Gastrocnemius medialis (tissue), 4 donors: Measurements from ENCODE around the gene SMAD3. TPM values are rescaled to one million over a fixed set of nuclear protein-coding genes. Genes with fewer than 3 reads are reported as not detected.

ENCODE experiments used
- ATAC-seq, 2 donors: fragments of 150-250 bp; one replicate each; pipeline ENCODE4 v1.9.1; 2016
- DNase-seq, 2 donors: peaks; one replicate each; pipeline ENCODE4 v3.0.0-alpha.2; 2019
- H3K27ac ChIP-seq, 4 donors: fragments of 200-600 bp; sonication (generic); 1 replicate in 1 of 4; 2 replicates in 3 of 4; pipeline ENCODE4 v1.5.1; 2016 to 2018; ENCODE audit warnings: mild to moderate bottlenecking in 2 of 4, moderate library complexity in 1 of 4
- H3K27me3 ChIP-seq, 3 donors: fragments of 200-600 bp; sonication (generic) in 2 of 3; 1 replicate in 1 of 3; 2 replicates in 2 of 3; pipeline versions ENCODE4 v1.5.1 to v1.6.0; 2016 to 2019; ENCODE audit warnings: mild to moderate bottlenecking in 1 of 3, moderate library complexity in 1 of 3
- H3K36me3 ChIP-seq, 2 donors: fragments of 200-600 bp; sonication (generic) in 1 of 2; one replicate each; pipeline ENCODE4 v1.5.1; 2017 to 2018
- H3K4me1 ChIP-seq, 2 donors: fragments of 200-600 bp; sonication (generic) in 1 of 2; one replicate each; pipeline ENCODE4 v1.5.1; 2016 to 2017; ENCODE audit warnings: mild to moderate bottlenecking in 2 of 2
- H3K4me3 ChIP-seq, 4 donors: fragments of 200-600 bp; sonication (generic) in 3 of 4; 1 replicate in 1 of 4; 2 replicates in 3 of 4; pipeline ENCODE4 v1.5.1; 2016 to 2019; ENCODE audit warnings: mild to moderate bottlenecking in 2 of 4
- H3K9me3 ChIP-seq, 3 donors: fragments of 200-600 bp; sonication (generic) in 2 of 3; 1 replicate in 1 of 3; 2 replicates in 2 of 3; pipeline ENCODE4 v1.5.1; 2016 to 2019
- POLR2A ChIP-seq, 2 donors: fragments of 450-650 bp; IDR thresholded peaks; one replicate each; pipeline ENCODE4 v1.6.1; 2017; ENCODE audit warnings: antibody characterized with exemption in 2 of 2, mild to moderate bottlenecking in 2 of 2, moderate library complexity in 2 of 2
- in situ Hi-C, 4 donors: fragments of 200-750 bp; cut with MboI; loops; one replicate each; pipeline versions ENCODE4 v1.15.0 to v1.8.0; 2017; ENCODE audit warnings: low sequenced_read_pairs in 4 of 4
- intact Hi-C: fragments of 100-400 bp; cut with DNase I; formaldehyde crosslinking; loops from one replicate; pipeline ENCODE4 v1.15.1; 2023; ENCODE audit warnings: low total_unique reads
- total RNA-seq, 4 donors: library from RNA; depleted of rRNA; stranded (reverse); fragments of >200 nt; gene quantifications; one replicate each; pipeline versions ENCODE4 v1.1.0 to v1.2.3, GENCODE V29; 2016
- TF ChIP-seq, protein P1 (sequence below), 5 experiments: fragments of 450-650 bp in 3 of 5; fragments of 200-600 bp in 2 of 5; sonication (generic) in 2 of 5; IDR thresholded peaks in 4 of 5; conservative IDR thresholded peaks in 1 of 5; 1 replicate in 4 of 5; 2 replicates in 1 of 5; pipeline ENCODE4 v1.5.1; 2016 to 2019; ENCODE audit warnings: antibody characterized with exemption in 5 of 5, mild to moderate bottlenecking in 3 of 5, moderate library complexity in 3 of 5

The SMAD3 gene
- total RNA-seq, 4 donors from 2014 or later: 15.9 to 61.7 (median 26.3) TPM

DNA sequence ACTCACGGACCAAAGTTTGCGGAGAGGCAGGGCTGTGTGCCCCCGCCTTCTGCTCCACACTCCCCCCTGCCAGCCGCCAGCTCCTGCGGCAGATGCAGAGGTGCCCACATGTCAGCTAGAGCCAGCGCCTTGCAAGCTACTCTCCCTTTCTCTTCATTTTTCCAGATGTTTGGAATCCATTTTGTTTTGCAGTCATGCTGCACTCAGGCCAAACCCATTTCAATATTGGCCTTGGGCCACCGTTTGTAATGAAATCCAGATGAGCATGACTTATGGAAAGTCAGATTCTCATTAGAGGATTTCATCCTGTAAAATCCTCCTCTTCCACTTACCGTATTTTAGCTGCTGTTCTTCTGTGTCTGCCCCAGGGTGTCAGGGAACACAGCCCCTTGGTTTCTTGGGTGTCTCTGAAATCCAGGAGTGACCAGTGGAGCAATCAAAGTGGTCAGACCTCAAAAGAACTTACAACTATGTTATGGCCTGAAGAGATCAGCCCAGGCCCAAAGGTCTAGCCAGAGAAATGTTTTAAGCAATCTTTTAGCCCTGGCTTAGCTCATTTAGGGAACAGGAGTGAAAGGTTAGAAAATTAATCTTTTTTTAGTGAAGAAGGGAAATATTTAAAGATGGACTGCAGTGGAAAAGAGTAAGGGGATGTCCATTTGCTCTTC lies 123.3 kb downstream of the SMAD3 start:
- ATAC-seq (no peak), DNase-seq (peak in 1 of 2 donors; percentile 62)
- H3K36me3 ChIP-seq: peaks cover 0 to 2% of the 10 kb centered on the region in 2 donors
- peak overlapping the region; percentile 91 to 99 (median 96) for H3K27ac ChIP-seq
- in situ Hi-C loops: loop anchor here in 2 of 4 donors (5.0 kb wide), 3 partner anchors 61 to 116 kb away; no protein-coding TSS in a partner anchor
- no peaks in the 10 kb centered on the region for H3K9me3 ChIP-seq
- TF ChIP-seq POLR2A (IDR thresholded peaks at IDR 0.05): no peak
- TF ChIP-seq, protein P1, sequence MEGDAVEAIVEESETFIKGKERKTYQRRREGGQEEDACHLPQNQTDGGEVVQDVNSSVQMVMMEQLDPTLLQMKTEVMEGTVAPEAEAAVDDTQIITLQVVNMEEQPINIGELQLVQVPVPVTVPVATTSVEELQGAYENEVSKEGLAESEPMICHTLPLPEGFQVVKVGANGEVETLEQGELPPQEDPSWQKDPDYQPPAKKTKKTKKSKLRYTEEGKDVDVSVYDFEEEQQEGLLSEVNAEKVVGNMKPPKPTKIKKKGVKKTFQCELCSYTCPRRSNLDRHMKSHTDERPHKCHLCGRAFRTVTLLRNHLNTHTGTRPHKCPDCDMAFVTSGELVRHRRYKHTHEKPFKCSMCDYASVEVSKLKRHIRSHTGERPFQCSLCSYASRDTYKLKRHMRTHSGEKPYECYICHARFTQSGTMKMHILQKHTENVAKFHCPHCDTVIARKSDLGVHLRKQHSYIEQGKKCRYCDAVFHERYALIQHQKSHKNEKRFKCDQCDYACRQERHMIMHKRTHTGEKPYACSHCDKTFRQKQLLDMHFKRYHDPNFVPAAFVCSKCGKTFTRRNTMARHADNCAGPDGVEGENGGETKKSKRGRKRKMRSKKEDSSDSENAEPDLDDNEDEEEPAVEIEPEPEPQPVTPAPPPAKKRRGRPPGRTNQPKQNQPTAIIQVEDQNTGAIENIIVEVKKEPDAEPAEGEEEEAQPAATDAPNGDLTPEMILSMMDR (IDR thresholded peaks at IDR 0.05 in 4 of 5, conservative IDR thresholded peaks at IDR 0.05 in 1 of 5): no peak
- H3K4me3 ChIP-seq: no peak overlapping the region
- no peaks in the 10 kb centered on the region for H3K27me3 ChIP-seq
- H3K4me1 ChIP-seq: peaks cover 95 to 96% of the 10 kb centered on the region in 2 donors
- intact Hi-C loops: loop anchor here (1.0 to 10.0 kb wide), 4 partner anchors 20 to 1086 kb away; partner anchors contain the start of gene FEM1B

DNA sequence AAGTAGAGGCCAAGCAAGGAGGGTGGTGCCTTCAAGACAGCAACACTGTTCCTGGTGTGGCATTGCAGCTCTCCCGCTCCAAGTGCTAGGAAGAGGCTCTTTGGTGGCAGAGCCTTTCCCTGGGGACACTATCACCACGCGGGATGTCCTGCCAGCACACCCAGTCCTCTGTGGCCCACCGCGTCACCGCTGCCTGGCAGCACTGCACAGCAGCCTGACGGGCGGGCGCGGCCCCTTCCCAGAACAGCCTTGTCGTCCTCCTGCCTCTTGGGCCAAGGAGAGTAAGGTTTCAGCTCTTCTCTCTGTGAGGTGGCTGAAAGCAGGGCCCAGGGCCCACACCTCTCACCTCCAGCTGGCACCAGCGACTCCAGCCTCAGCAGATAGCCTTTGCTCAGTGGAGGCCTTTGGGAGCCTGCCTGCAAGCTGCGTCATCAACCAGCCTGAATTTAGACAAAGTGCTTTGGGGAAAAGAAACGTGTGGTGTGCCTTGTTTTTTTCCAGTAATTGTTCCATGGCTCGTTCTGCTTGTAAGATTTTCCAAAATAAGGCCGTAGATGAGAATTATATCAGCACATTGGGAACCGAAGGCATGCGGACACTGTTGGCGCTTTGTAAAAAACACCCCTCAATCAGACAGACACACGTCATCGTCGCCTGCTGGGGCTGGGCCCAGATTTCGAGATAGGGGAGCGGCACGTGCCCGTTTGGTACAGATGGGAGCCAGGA lies 124.1 kb downstream of the SMAD3 start:
- peaks cover 96% of the 10 kb centered on the region in 2 donors for H3K4me1 ChIP-seq

DNA sequence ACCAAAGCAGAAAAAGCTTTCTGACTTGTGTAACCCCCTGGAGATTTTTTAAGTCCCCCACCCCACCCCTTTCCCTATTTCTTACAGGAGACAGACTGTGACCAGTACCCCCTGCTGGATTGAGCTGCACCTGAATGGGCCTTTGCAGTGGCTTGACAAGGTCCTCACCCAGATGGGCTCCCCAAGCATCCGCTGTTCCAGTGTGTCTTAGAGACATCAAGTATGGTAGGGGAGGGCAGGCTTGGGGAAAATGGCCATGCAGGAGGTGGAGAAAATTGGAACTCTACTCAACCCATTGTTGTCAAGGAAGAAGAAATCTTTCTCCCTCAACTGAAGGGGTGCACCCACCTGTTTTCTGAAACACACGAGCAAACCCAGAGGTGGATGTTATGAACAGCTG lies 124.9 kb downstream of the SMAD3 start:
- ATAC-seq (no peak), DNase-seq (no peak)
- no peak overlapping the region for H3K4me3 ChIP-seq
- H3K36me3 ChIP-seq: no peaks in the 10 kb centered on the region
- H3K27ac ChIP-seq: peak overlapping the region; percentile 91 to 99 (median 96)
- H3K4me1 ChIP-seq: peaks cover 96% of the 10 kb centered on the region in 2 donors
- H3K27me3 ChIP-seq: no peaks in the 10 kb centered on the region
- in situ Hi-C loops (loop anchor here in 1 of 4 donors (10.0 kb wide), 1 partner anchor 116 kb away; no protein-coding TSS in a partner anchor), intact Hi-C loops (no loop called here)
- no peak for TF ChIP-seq POLR2A (IDR thresholded peaks at IDR 0.05)
- TF ChIP-seq, protein P1 (IDR thresholded peaks at IDR 0.05 in 4 of 5, conservative IDR thresholded peaks at IDR 0.05 in 1 of 5): no peak
- no peaks in the 10 kb centered on the region for H3K9me3 ChIP-seq

More for the DNA sequence above, 124.1 kb downstream of the SMAD3 start:
- intact Hi-C loops: loop anchor here (1.0 to 10.0 kb wide), 4 partner anchors 21 to 1085 kb away; partner anchors contain the start of gene FEM1B
- in situ Hi-C loops: loop anchor here in 3 of 4 donors (5.0 to 10.0 kb wide), 4 partner anchors 62 to 117 kb away; no protein-coding TSS in a partner anchor
- Histone ChIP-seq H3K4me3 (no peak overlapping the region), H3K9me3 (no peaks in the 10 kb centered on the region), H3K27me3 (no peaks in the 10 kb centered on the region), H3K36me3 (no peaks in the 10 kb centered on the region), H3K27ac (peak overlapping the region; percentile 91 to 99 (median 96))
- ATAC-seq (peak; percentile 35 to 45), DNase-seq (peak; percentile 95 to 99)
- TF ChIP-seq, protein P1 (IDR thresholded peaks at IDR 0.05 in 4 of 5, conservative IDR thresholded peaks at IDR 0.05 in 1 of 5): no peak
- TF ChIP-seq POLR2A (IDR thresholded peaks at IDR 0.05): peak; percentile 71 to 91

DNA sequence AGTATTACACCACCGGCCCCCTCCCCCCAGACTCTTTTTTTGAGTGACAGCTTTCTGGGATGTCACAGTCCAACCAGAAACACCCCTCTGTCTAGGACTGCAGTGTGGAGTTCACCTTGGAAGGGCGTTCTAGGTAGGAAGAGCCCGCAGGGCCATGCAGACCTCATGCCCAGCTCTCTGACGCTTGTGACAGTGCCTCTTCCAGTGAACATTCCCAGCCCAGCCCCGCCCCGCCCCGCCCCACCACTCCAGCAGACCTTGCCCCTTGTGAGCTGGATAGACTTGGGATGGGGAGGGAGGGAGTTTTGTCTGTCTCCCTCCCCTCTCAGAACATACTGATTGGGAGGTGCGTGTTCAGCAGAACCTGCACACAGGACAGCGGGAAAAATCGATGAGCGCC lies 125.4 kb downstream of the SMAD3 start:
- no peaks in the 10 kb centered on the region for H3K9me3 ChIP-seq
- peak in 1 of 2 donors; percentile 86 for DNase-seq
- intact Hi-C loops (no loop called here), in situ Hi-C loops (loop anchor here in 1 of 4 donors (10.0 kb wide), 1 partner anchor 116 kb away; no protein-coding TSS in a partner anchor)
- no peaks in the 10 kb centered on the region for H3K36me3 ChIP-seq
- no peak overlapping the region for H3K4me3 ChIP-seq
- ATAC-seq: peak in 1 of 2 donors; percentile 10
- no peaks in the 10 kb centered on the region for H3K27me3 ChIP-seq
- peaks cover 96% of the 10 kb centered on the region in 2 donors for H3K4me1 ChIP-seq
- peak overlapping the region; percentile 91 to 99 (median 96) for H3K27ac ChIP-seq
- TF ChIP-seq, protein P1 (IDR thresholded peaks at IDR 0.05 in 4 of 5, conservative IDR thresholded peaks at IDR 0.05 in 1 of 5): no peak
- TF ChIP-seq POLR2A (IDR thresholded peaks at IDR 0.05): peak in 1 of 2 donors; percentile 29
